ENCODE results near the gene PLSCR1.
A peak's percentile ranks its signal among the peaks of the same experiment; 100 is the strongest.

Gene PLSCR1, protein sequence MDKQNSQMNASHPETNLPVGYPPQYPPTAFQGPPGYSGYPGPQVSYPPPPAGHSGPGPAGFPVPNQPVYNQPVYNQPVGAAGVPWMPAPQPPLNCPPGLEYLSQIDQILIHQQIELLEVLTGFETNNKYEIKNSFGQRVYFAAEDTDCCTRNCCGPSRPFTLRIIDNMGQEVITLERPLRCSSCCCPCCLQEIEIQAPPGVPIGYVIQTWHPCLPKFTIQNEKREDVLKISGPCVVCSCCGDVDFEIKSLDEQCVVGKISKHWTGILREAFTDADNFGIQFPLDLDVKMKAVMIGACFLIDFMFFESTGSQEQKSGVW

GRCh38 chr3:146544002-146544928, at the start of gene PLSCR1:
Gene PLSCR1 (minus strand): TSS chr3:146544607. CDS start chr3:146536552, 8,055 bp downstream.
- peak; percentile 100 for DNase-seq

DNA sequence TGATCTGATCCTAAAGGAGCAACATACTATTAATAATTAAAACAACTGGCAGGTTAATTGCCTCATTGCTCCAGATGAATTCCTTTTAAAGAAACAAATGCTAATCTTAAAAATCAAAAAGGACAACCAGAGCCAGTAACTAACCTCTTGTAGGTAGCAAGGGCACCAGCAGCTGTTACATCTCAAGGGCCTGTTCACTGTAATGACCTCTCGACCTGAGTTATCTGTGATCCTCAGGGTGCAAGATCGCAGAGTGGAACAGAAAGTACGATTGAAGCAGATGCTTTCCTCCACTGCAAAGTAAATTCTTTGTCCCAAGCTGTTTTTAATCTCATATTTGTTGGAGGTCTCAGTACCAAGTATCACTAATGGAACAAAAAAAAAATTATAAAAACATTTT, 49.4 kb upstream of the PLSCR1 start:
- DNase-seq: no peak

DNA sequence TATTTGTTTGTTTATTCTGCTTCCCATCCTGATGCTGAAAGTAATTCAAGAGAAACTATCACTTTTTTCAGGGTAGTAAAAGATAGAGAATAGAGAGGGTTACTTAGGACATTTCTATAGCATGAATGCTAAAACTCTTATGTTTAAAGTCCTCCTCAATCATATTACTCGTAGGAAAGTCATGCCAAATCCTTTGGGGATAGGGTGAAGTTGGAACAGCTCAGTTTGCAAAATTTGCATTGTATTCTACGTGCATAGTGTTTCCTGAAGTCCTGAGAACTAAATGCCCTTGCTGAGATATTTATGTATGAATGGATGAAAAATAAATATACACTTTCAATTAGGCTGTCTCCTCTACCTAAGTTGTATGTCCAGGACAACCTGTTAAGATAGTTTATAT, 46.1 kb upstream of the PLSCR1 start:
- no peak for DNase-seq

GRCh38 chr3:146589899-146590508, 45.6 kb upstream of the PLSCR1 start:
- DNase-seq: peak; percentile 61

- DNase-seq: no peak
These were observed 40.7 kb upstream of the PLSCR1 start for GRCh38 chr3:146585156-146585555.

GRCh38 chr3:146581951-146582467, 37.6 kb upstream of the PLSCR1 start:
- peak; percentile 64 for DNase-seq

GRCh38 chr3:146581080-146581601, 36.7 kb upstream of the PLSCR1 start:
- no peak for DNase-seq

DNA sequence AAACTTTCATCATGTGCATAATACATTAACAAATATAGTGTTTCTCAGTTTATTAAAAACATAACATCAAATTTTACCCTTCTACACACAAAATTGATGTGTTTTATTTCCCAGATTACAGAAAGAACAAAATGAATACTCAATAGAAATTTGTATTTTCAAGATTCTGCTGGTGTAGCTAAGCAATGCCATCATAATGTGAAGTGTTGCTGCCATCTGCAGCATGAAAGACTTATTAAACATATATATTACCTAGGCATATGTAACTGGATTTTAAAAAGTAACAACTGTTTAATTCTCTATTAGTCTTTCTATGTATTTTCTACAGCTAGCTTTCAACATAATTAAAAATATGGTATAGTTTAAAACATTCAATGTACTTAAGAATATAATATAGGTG, 33.3 kb upstream of the PLSCR1 start:
- DNase-seq: peak; percentile 76

DNA sequence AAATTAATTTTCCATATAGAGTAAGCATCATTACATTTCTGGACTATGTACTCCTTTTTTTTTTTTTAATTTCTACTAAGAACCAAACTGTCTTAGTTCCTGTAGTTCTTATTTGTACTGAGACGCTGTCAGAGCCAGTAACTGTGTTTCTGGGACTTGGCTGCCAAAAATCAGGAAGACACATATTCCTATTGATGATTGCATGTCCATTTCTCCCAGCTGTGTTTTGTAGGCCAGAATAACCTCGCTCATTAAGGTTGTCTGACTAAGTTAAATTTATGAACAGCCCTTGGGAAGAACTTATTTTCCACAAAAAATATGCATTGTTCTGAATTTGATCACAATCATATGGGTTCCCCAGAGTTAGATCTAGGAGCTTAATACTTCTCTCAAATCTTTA, 31.2 kb upstream of the PLSCR1 start:
- no peak for DNase-seq

DNA sequence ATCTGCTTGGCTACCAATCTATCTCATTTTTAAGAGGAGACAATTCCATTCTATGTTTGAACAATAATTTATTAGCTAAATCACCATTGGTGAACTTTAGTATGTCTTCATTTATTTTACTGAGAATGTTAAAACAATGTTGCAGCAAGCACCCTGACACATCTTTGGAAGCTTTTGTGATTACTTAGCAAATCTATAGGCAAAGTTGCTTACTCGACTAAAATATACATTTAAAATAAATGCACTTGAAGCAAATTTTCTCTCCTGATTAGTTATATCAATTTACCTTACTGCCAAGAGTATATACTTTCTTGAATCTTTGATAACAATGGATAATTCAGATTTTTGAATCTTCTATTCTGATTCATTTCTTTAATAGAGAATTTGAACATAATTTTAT, 29.8 kb upstream of the PLSCR1 start:
- DNase-seq: no peak

DNA sequence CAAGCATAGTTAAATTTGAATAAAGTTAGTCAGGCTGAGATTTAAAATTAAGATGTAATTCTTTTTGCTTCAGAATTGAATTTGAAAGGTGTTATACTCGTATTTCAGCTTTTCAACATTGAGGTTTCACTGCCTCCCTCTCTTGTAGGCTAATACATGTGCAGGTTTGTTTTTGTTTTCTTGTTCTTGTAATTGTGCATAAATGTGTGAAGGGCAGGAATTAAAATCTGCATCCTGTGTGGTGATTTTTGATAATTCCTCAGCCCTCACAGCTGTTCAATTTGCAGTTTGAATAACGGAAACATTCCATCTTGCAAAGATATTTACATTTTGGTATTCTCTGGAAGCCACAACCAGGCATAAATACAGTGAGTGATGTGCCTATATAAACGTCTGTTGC, 24.9 kb upstream of the PLSCR1 start:
- DNase-seq: no peak

GRCh38 chr3:146566138-146566537, 21.7 kb upstream of the PLSCR1 start:
- DNase-seq: no peak

DNA sequence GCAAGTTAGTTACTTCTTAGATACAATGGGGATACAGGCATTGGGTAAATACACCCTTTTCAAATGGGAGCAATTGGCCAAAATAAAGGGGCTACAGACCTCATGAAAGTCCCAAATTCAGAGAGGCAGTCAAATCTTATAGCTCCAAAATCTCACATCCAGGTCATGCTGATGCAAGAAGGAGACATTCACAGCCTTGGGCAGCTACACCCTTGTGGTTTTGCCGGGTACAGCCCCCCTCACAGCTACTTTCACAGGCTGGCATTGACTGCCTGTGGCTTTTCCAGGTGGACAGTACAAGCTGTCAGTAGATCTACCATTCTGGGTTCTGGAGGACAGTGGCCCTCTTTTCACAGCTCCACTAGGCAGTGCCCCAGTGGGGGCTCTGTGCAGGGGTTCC, 17.5 kb upstream of the PLSCR1 start:
- DNase-seq: no peak

- no peak for DNase-seq
These were observed 17.1 kb upstream of the PLSCR1 start for GRCh38 chr3:146561463-146561862.

DNA sequence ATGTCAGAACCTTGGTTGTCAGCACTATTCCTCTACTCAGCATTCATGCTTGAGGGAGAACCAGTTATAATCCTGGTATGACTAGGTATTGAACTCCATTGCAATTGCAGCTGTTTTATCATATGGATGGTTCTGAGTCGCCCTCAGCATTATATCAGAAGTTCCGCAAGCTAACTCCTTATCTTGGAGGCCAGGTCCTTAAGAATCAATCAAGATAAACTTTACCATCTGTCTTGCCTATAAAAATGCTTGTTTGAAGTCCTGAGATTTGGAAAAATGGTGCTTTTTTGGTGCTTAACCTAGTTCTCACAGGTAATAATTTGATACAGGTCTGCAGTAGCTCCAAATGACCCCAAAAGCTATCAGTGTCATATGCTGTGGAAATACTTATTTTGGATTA, 16.3 kb upstream of the PLSCR1 start:
- DNase-seq: no peak

- no peak for DNase-seq
These were observed 15.0 kb upstream of the PLSCR1 start for GRCh38 chr3:146559388-146559787.

DNA sequence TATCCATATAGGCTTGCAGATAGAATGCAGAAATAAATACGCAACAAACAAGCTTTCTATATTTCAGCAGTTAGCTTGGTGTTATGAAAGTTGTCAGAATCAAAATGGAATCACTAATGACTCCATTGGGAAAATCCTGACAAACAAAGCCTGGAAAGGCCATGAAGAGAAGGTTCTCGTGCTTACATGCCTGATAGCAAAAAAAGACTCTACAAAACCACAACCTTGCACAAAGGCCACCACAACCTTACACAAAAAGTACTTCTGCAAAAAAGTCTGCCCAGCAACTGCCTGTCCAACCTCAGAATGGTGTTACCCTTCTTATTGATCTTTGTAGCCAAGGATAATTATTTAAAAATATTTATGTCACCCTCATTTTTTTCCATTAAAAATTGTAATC, 14.4 kb upstream of the PLSCR1 start:
- DNase-seq: peak; percentile 64

- peak; percentile 41 for DNase-seq
These were observed 13.3 kb upstream of the PLSCR1 start for GRCh38 chr3:146557745-146558144.

GRCh38 chr3:146555311-146555710, 10.9 kb upstream of the PLSCR1 start:
- DNase-seq: no peak

- peak; percentile 65 for DNase-seq
These were observed 9.8 kb upstream of the PLSCR1 start for GRCh38 chr3:146554151-146554760.

DNA sequence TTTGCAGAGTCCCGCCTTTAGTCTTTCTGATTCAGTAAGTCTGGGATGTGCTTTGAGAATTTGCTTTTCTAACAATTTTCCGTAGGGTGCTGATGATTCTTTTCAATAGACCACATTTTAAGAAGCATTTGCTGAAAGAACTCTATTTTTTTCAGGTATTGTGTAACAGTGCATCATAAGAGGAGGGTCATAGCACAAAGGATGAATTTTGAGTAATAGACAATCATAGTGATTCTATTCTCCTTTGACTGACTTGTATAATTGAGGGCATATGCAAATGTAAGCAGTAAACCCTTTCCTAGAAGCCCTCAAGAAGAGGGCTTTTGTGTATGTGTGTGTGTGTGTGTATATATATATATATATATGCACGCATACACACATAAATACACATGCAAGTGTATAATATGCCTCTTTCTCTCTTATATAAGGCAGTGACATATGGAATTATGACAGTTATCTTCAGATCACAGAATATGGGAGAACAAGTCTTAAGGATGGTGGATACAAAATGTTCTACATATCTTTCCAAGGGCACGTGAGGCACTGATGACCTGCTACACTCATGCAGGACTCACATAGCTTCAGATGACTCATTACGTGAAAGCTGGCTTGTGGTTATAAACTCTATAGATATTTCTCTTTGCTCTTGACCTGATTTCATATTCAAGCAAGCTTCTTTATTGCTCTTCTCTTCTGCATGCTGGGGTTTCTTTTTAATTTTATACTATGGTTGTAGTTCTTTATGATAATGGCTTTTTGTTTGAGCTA, 6.5 kb upstream of the PLSCR1 start:
- DNase-seq: peak; percentile 85

GRCh38 chr3:146550070-146550615, 5.7 kb upstream of the PLSCR1 start:
- peak; percentile 68 for DNase-seq

Measured in inflammatory macrophage treated with lipopolysaccharide for 4 hours (primary cell).